Rectal smooth muscle tissue (tissue), 1 donor: ENCODE results near the gene NPM3.

Source experiments
- H3K27ac ChIP-seq: one replicate; pipeline ENCODE4 v1.7.0; 2013; ENCODE audit warnings: low read depth, low read length, inconsistent platforms
- H3K27me3 ChIP-seq: one replicate; pipeline ENCODE4 v1.7.0; 2013; ENCODE audit warnings: low read length; ENCODE audit not compliant: control insufficient read depth, insufficient read depth
- H3K36me3 ChIP-seq: one replicate; pipeline ENCODE4 v1.7.0; 2013; ENCODE audit warnings: low read length; ENCODE audit not compliant: control insufficient read depth, insufficient read depth
- H3K4me1 ChIP-seq: one replicate; pipeline ENCODE4 v1.7.0; 2013; ENCODE audit warnings: low read length; ENCODE audit not compliant: control insufficient read depth, insufficient read depth
- H3K4me3 ChIP-seq: one replicate; pipeline ENCODE4 v1.7.0; 2013; ENCODE audit warnings: low read length
- H3K9ac ChIP-seq: one replicate; pipeline ENCODE4 v1.7.0; 2013; ENCODE audit warnings: low read length

NPM3 gene

DNA sequence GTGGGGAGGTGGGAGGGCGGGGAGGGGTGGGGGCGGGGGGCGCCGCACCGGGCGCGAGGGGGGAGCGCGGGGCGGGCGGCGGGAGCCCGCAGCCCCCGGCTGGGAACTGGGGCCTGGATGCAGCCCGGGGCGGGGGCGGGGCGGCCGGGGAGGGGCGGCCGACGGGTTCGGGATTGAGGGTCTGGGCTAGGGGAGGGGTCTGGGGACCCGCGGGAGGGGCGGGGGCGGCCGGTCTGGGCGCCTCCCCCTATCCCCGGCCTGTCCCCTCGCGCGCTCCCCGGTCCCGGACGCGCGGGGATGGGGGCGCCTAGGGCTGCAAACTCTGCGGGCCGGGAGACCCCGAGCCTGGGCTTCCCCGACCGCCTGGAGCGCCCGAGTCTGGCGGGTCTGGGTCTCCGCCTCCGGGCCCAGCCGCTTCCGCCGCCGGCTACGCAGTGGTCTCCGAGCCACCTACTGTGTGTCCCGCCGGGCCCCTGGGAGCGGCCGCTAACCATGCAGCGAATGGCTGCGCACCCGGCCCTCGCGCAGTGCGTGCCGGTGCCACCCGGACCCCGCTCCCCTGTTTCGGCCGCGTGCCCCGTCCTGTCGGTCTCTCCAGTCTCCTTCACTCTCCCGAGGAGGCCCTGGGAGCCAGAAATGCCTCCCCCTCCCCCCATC lies 7.0 kb downstream of the NPM3 start:
- H3K9ac ChIP-seq = no peak overlapping the region
- H3K27me3 ChIP-seq = peaks cover 49% of the 10 kb centered on the region
- H3K27ac ChIP-seq = no peak overlapping the region
- peaks cover 3% of the 10 kb centered on the region for H3K4me1 ChIP-seq
- no peaks in the 10 kb centered on the region for H3K36me3 ChIP-seq
- no peak overlapping the region for H3K4me3 ChIP-seq

- Histone ChIP-seq H3K36me3 (no peaks in the 10 kb centered on the region), H3K9ac (no peak within 1 kb of the TSS), H3K4me3 (peak within 1 kb of the TSS; percentile 4), H3K27me3 (peaks cover 49% of the 10 kb centered on the region), H3K4me1 (peaks cover 3% of the 10 kb centered on the region), H3K27ac (no peak within 1 kb of the TSS)
These were observed 7.7 kb downstream of the NPM3 start, which contains the start of gene FGF8 for GRCh38 chr10:101775273-101776160. TSS of gene FGF8 (minus strand) at chr10:101776114. CDS start at chr10:101775900, 214 bp downstream.

GRCh38 chr10:101774589-101775272 lies 8.5 kb downstream of the NPM3 start:
- Histone ChIP-seq H3K4me3 (peak overlapping the region; percentile 4), H3K27me3 (peaks cover 50% of the 10 kb centered on the region), H3K4me1 (no peaks in the 10 kb centered on the region), H3K9ac (no peak overlapping the region), H3K27ac (no peak overlapping the region), H3K36me3 (no peaks in the 10 kb centered on the region)

GRCh38 chr10:101773923-101774588 lies 9.2 kb downstream of the NPM3 start:
- Histone ChIP-seq H3K36me3 (no peaks in the 10 kb centered on the region), H3K9ac (no peak overlapping the region), H3K4me3 (no peak overlapping the region), H3K27ac (no peak overlapping the region), H3K4me1 (no peaks in the 10 kb centered on the region), H3K27me3 (peaks cover 50% of the 10 kb centered on the region)

- H3K9ac ChIP-seq = no peak overlapping the region
- H3K27me3 ChIP-seq = peaks cover 43% of the 10 kb centered on the region
- H3K36me3 ChIP-seq = no peaks in the 10 kb centered on the region
- H3K27ac ChIP-seq = no peak overlapping the region
- H3K4me3 ChIP-seq = no peak overlapping the region
- no peaks in the 10 kb centered on the region for H3K4me1 ChIP-seq
These were observed 10.1 kb downstream of the NPM3 start for GRCh38 chr10:101772895-101773761.

GRCh38 chr10:101772017-101772894 lies 11.0 kb downstream of the NPM3 start:
- Histone ChIP-seq H3K27ac (no peak overlapping the region), H3K4me3 (no peak overlapping the region), H3K4me1 (no peaks in the 10 kb centered on the region), H3K27me3 (peaks cover 39% of the 10 kb centered on the region), H3K9ac (no peak overlapping the region), H3K36me3 (no peaks in the 10 kb centered on the region)

GRCh38 chr10:101771380-101771779 lies 11.9 kb downstream of the NPM3 start:
- Histone ChIP-seq H3K27me3 (peaks cover 33% of the 10 kb centered on the region), H3K4me3 (no peak overlapping the region), H3K4me1 (no peaks in the 10 kb centered on the region), H3K27ac (no peak overlapping the region), H3K36me3 (no peaks in the 10 kb centered on the region), H3K9ac (no peak overlapping the region)

GRCh38 chr10:101770331-101771215 lies 12.7 kb downstream of the NPM3 start:
- Histone ChIP-seq H3K27ac (no peak overlapping the region), H3K4me3 (no peak overlapping the region), H3K4me1 (no peaks in the 10 kb centered on the region), H3K9ac (no peak overlapping the region), H3K27me3 (peaks cover 33% of the 10 kb centered on the region), H3K36me3 (no peaks in the 10 kb centered on the region)

GRCh38 chr10:101769541-101770180 lies 13.6 kb downstream of the NPM3 start:
- no peak overlapping the region for H3K27ac ChIP-seq
- no peaks in the 10 kb centered on the region for H3K36me3 ChIP-seq
- no peaks in the 10 kb centered on the region for H3K4me1 ChIP-seq
- H3K9ac ChIP-seq = no peak overlapping the region
- no peak overlapping the region for H3K4me3 ChIP-seq
- H3K27me3 ChIP-seq = peaks cover 24% of the 10 kb centered on the region

DNA sequence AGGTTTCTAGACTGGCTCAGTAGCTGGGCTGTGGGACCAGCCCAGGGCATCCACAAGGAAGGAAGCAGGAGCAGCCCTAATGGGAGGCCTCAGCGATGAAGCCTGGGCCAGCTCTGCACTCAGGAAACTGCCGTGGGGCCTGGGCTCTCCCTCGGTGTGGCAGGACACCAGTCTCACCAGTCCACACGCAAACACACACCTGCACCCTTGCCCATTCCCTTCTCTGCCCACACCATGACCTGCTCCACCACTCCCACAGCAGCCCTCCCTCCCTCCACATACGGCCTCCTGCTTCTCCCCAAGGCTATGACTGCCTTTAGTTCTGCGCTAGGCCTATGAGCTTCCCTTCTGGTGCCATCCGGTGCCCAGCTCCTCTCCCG lies 14.5 kb downstream of the NPM3 start:
- H3K27ac ChIP-seq = no peak overlapping the region
- H3K9ac ChIP-seq = no peak overlapping the region
- no peak overlapping the region for H3K4me3 ChIP-seq
- H3K4me1 ChIP-seq = no peaks in the 10 kb centered on the region
- H3K36me3 ChIP-seq = no peaks in the 10 kb centered on the region
- peaks cover 17% of the 10 kb centered on the region for H3K27me3 ChIP-seq
